Retinal pigment epithelial cell (primary cell): ENCODE measurements around the gene ACOT9.
A peak's percentile ranks its signal among the peaks of the same experiment; 100 is the strongest.

Experiments
- DNase-seq: peaks from one replicate; pipeline ENCODE4 v3.0.0-alpha.2; 2010; ENCODE audit warnings: low read depth
- H3K4me3 ChIP-seq: 2 replicates; pipeline ENCODE4 v1.5.1; 2011; ENCODE audit warnings: mild to moderate bottlenecking, low read length, control low read depth, moderate library complexity
- TF ChIP-seq, protein P1 (sequence below): conservative IDR thresholded peaks from 2 replicates; pipeline ENCODE4 v1.5.1; 2011; ENCODE audit warnings: low read depth, low read length, control low read depth, inconsistent platforms

Gene ACOT9, protein sequence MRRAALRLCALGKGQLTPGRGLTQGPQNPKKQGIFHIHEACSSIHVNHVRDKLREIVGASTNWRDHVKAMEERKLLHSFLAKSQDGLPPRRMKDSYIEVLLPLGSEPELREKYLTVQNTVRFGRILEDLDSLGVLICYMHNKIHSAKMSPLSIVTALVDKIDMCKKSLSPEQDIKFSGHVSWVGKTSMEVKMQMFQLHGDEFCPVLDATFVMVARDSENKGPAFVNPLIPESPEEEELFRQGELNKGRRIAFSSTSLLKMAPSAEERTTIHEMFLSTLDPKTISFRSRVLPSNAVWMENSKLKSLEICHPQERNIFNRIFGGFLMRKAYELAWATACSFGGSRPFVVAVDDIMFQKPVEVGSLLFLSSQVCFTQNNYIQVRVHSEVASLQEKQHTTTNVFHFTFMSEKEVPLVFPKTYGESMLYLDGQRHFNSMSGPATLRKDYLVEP

DNA sequence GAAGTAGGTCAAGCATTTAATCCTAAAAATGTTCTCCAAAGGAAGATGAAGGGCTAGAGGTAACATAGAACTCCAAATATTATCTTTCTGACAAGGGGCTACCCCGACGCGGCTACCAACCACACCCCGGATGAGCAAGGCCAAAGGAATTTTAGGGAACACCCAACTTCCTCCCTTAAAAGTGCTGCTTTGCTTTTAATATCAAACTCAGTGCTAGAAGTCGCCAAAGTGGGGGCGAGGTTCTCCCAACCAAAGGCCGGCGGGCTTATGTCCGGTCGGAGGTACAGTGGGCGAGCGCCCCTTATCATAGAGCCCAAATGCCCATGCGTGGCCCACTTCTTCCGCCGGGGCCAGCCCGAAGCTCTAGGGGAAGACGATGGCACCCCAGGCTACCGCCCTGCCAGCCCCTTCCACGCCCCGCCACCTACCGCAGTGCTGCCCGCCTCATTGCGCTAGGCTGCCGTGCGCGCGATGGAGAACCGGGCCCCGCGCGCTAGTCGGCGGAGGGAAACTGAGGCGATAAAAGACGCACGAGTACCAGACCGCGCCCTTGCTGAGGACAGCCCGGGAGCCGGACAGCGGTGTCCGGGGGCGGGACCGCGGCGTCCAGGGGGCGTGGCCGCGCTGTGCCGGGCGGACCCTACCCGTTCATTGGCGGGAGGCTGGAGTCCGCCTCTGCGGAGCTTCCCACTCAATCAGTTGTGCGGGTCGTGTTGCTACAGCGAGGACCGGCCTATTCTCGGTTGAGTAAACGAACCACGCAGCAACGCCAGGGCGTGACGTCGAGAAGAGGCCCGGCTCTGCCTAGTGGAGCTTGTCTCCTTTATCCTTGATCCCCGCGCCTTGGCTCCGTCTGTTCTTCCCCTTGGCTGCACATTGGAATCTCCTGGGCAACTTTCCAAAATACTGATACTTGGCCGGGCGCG lies at the start of gene ACOT9:
Gene ACOT9 (minus strand): TSS at position 580 of the 926 bp plus-strand sequence. CDS start 132 bp downstream, at position 448.
- H3K4me3 ChIP-seq, result peak within 1 kb of the TSS; percentile 73
- TF ChIP-seq, protein P1, sequence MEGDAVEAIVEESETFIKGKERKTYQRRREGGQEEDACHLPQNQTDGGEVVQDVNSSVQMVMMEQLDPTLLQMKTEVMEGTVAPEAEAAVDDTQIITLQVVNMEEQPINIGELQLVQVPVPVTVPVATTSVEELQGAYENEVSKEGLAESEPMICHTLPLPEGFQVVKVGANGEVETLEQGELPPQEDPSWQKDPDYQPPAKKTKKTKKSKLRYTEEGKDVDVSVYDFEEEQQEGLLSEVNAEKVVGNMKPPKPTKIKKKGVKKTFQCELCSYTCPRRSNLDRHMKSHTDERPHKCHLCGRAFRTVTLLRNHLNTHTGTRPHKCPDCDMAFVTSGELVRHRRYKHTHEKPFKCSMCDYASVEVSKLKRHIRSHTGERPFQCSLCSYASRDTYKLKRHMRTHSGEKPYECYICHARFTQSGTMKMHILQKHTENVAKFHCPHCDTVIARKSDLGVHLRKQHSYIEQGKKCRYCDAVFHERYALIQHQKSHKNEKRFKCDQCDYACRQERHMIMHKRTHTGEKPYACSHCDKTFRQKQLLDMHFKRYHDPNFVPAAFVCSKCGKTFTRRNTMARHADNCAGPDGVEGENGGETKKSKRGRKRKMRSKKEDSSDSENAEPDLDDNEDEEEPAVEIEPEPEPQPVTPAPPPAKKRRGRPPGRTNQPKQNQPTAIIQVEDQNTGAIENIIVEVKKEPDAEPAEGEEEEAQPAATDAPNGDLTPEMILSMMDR, result no peak
- DNase-seq, result peak; percentile 93

DNA sequence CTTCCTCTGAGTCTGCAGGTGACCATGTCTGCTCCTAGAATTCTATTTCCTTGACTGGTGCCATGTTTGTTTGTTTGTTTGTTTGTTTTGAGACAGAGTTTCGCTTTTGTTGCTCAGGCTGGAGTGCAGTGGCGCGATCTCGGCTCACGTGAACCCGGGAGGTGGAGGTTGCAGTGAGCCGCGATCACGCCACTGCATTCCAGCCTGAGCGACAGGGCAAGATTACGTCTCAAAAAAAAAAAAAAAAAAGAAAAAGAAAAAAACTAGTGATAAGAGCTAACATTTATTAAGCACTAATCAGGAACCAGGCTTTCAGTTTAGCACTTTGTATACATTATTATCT lies 47.0 kb upstream of the ACOT9 start:
- DNase-seq, result no peak
- TF ChIP-seq, protein P1, result no peak
- no peak overlapping the region for H3K4me3 ChIP-seq

DNA sequence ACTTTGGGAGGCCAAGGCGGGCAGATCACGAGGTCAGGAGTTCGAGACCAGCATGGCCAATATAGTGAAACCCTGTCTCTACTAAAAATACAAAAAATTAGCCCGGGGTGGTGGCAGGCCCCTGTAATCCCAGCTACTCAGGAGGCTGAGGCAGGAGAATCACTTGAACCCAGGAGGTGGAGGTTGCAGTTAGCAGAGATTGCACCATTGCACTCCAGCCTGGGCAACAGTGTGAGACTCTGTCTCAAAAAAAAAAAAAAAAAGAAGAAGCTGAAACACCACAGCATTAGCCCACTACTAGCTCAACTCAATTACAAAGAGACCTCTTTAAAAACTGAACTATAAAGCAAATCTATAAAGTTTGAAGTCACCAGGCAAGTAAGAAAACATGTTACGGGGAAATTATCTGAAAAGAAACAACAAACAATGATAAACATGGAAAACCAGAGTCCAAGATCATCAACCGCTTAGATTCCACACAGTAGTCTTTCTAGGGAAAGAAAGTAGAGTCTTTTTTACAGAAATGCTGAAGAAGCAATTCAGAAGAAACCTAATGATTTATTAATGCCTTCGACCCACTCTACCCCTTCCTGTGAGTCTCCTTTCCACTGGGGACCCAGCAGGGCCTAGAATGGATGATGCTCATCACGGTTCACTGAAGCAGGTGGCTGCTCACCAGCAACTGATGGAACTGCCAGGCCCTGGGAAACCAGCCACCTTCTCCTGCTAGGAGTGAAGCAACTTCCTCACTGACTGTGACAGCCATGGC lies 46.5 kb upstream of the ACOT9 start:
- TF ChIP-seq, protein P1, result no peak
- no peak overlapping the region for H3K4me3 ChIP-seq
- DNase-seq, result no peak

DNA sequence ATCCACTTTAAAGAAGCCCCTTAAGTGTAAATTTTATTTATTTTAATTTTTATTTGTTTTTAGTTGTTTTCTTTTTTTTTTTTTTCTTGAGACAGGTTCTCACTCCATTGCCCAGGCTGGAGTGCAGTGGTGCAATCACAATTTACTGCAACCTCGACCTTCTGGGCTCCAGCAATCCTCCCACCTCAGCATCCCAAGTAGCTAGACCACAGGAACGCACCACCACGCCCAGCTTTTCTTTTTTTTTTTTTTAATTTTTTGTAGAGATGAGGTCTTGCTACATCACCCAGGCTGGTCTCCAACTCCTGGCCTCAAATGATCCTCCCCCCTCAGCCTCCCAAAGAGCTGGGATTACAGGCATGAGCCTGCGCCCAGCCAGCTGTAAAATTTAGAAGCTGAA lies 45.9 kb upstream of the ACOT9 start:
- TF ChIP-seq, protein P1, result no peak
- no peak overlapping the region for H3K4me3 ChIP-seq
- DNase-seq, result no peak

DNA sequence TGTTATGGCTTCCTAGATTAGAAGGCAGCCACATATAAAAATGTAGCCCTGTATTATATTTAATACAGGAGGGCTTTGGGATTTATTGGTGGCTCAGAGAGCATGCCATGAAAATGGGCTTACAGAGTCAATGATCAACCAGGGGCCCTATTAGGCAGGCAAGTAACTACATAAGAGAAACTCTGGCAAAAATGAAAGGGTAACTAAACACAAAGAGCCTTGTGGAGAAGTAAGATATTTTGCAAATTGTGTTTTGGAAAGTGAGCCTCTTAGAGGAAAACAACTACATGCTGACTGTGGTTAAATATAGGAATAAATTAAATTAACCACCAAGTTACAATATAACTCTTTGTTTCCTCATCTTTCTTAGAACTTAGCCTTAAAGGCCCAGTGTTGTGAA lies 45.4 kb upstream of the ACOT9 start:
- TF ChIP-seq, protein P1, result no peak
- H3K4me3 ChIP-seq, result no peak overlapping the region
- DNase-seq, result no peak

DNA sequence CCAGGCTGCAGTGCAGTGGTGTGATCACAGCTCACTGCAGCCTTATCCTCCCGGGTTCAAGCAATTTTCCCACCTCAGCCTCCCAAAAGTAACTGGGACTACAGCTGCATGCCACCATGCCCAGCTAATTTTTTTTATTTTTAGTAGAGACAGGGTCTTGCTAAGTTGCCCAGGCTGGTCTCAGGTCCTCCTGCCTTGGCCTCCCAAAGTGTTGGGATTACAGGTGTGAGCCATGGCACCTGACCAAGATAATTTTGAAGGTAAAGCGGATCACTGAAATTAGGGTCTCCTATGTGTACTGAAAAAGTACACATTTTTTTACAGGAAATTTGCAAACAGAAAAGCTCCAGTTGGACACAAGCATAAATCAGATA lies 44.7 kb upstream of the ACOT9 start:
- DNase-seq, result no peak
- TF ChIP-seq, protein P1, result no peak
- H3K4me3 ChIP-seq, result no peak overlapping the region
